CD8-positive, alpha-beta memory T cell (primary cell): ENCODE measurements around the gene PLIN1. TPM values are rescaled to one million over a fixed set of nuclear protein-coding genes. Genes with fewer than 3 reads are reported as not detected.
"Not testable (repeated sequence)": the region's sequence is repeated elsewhere in the genome, so short reads cannot be mapped to it uniquely, and the experiment has no call there.

Source experiments
- CTCF ChIA-PET: fragments of 350-600 bp; sonication (Branson Sonifier 250); formaldehyde crosslinking; loops from one replicate; lab custom pipeline; 2021; ENCODE audit warnings: antibody characterized with exemption; lab: Charles Lee
- POLR2A ChIA-PET: fragments of 350-600 bp; sonication (Branson Sonifier 250); formaldehyde crosslinking; loops from one replicate; lab custom pipeline; 2021; ENCODE audit warnings: antibody characterized with exemption; lab: Charles Lee
- DNase-seq, 5 donors: peaks; one replicate each; pipeline versions ENCODE4 v3.0.0 to v3.0.0-alpha.2; 2020 to 2022; ENCODE audit warnings: mixed read lengths in 1 of 5
- H3K27ac ChIP-seq: one replicate; pipeline ENCODE4 v1.7.0; 2013; ENCODE audit warnings: low read depth, mild to moderate bottlenecking, low read length, moderate library complexity
- H3K27me3 ChIP-seq: 2 replicates; pipeline ENCODE4 v1.7.0; 2013; ENCODE audit warnings: low read length, mild to moderate bottlenecking; ENCODE audit not compliant: insufficient read depth, poor library complexity, severe bottlenecking
- H3K36me3 ChIP-seq: 2 replicates; pipeline ENCODE4 v1.7.0; 2013; ENCODE audit warnings: mild to moderate bottlenecking, low read length, moderate library complexity; ENCODE audit not compliant: insufficient read depth
- H3K4me1 ChIP-seq: 2 replicates; pipeline ENCODE4 v1.7.0; 2013; ENCODE audit warnings: mild to moderate bottlenecking, low read length, moderate library complexity; ENCODE audit not compliant: insufficient read depth
- H3K4me3 ChIP-seq: 2 replicates; pipeline ENCODE4 v1.7.0; 2013; ENCODE audit warnings: mild to moderate bottlenecking, low read length
- H3K9me3 ChIP-seq: 2 replicates; pipeline ENCODE4 v1.7.0; 2013; ENCODE audit warnings: mild to moderate bottlenecking, low read length
- H3K27ac Mint-ChIP-seq, 8 donors: one replicate each; pipeline ENCODE4 v1.8.0; 2020 to 2021; ENCODE audit warnings: mixed read lengths in 8 of 8, mild to moderate bottlenecking in 6 of 8, inconsistent platforms in 3 of 8, moderate library complexity in 3 of 8
- H3K27me3 Mint-ChIP-seq, 2 donors: one replicate each; pipeline ENCODE4 v1.8.0; 2020 to 2021; ENCODE audit warnings: mixed read lengths in 2 of 2, mild to moderate bottlenecking in 1 of 2, moderate library complexity in 1 of 2
- H3K36me3 Mint-ChIP-seq, 3 donors: one replicate each; pipeline ENCODE4 v1.8.0; 2020 to 2021; ENCODE audit warnings: mixed read lengths in 3 of 3, inconsistent platforms in 1 of 3, mild to moderate bottlenecking in 1 of 3
- H3K4me1 Mint-ChIP-seq, 3 donors: one replicate each; pipeline ENCODE4 v1.8.0; 2020 to 2021; ENCODE audit warnings: mixed read lengths in 3 of 3, inconsistent platforms in 1 of 3, mild to moderate bottlenecking in 1 of 3
- H3K4me3 Mint-ChIP-seq, 7 donors: one replicate each; pipeline ENCODE4 v1.8.0; 2020 to 2021; ENCODE audit warnings: mixed read lengths in 7 of 7, mild to moderate bottlenecking in 6 of 7, moderate library complexity in 4 of 7, inconsistent platforms in 2 of 7
- H3K9me3 Mint-ChIP-seq, 5 donors: one replicate each; pipeline ENCODE4 v1.8.0; 2020 to 2022; ENCODE audit warnings: mixed read lengths in 5 of 5, mild to moderate bottlenecking in 3 of 5, moderate library complexity in 2 of 5, inconsistent platforms in 1 of 5
- polyA plus RNA-seq: library from polyadenylated mRNA; unstranded; fragments of 300-500 nt; fragmentation: Illumina TruSeq; gene quantifications from one replicate; pipeline ENCODE4 v1.2.3, GENCODE V29; 2021
- total RNA-seq, 2 experiments: library from RNA; stranded (reverse); gene quantifications; one replicate each; pipeline ENCODE4 v1.2.3, GENCODE V29; 2021

PLIN1 gene
- total and polyA plus RNA-seq, 3 experiments from 2014 or later = 0.35 to 0.50 TPM; not detected in 1

GRCh38 chr15:89695198-89695597 lies 16.0 kb upstream of the PLIN1 start:
- H3K4me1 Mint-ChIP-seq = peaks cover 7 to 10% (median 9%) of the 10 kb centered on the region in 3 donors
- H3K4me3 ChIP-seq = no peak overlapping the region
- ChIA-PET CTCF (no interaction called here), POLR2A (no interaction called here)
- no peak overlapping the region for H3K4me3 Mint-ChIP-seq
- H3K4me1 ChIP-seq = peaks cover 5% of the 10 kb centered on the region
- H3K27me3 ChIP-seq = peaks cover 2% of the 10 kb centered on the region
- no peak for DNase-seq
- H3K27me3 Mint-ChIP-seq = peaks cover 13 to 20% of the 10 kb centered on the region in 2 donors
- H3K9me3 Mint-ChIP-seq = no peaks in the 10 kb centered on the region
- no peak overlapping the region for H3K27ac Mint-ChIP-seq
- H3K36me3 ChIP-seq = no peaks in the 10 kb centered on the region
- no peaks in the 10 kb centered on the region for H3K9me3 ChIP-seq
- peaks cover 0 to 4% (median 0%) of the 10 kb centered on the region in 3 donors for H3K36me3 Mint-ChIP-seq
- H3K27ac ChIP-seq = no peak overlapping the region

DNA sequence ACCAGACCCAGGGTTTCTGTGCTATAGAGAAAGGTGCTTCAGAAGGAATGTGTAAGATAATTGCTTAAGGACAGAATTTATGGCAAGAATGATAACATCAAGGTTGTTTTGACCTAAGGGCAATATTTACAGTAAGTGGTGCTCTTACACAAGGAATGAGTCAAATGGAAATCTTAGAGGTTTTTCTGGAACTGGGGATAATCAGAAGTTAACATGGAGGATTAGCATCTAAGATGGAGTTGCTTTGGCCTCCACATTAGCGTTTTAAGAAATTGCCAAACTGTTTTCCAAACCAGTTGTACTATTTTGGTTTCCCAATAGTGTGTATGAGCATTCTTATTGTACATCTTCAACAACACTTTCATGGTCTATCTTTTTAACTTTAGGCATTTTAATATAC lies 14.5 kb upstream of the PLIN1 start:
- H3K27ac ChIP-seq = no peak overlapping the region
- H3K9me3 ChIP-seq = no peaks in the 10 kb centered on the region
- no peak for DNase-seq
- POLR2A ChIA-PET = no interaction called here
- H3K27me3 ChIP-seq = no peaks in the 10 kb centered on the region
- peaks cover 0 to 6% (median 0%) of the 10 kb centered on the region in 3 donors for H3K36me3 Mint-ChIP-seq
- H3K4me3 ChIP-seq = no peak overlapping the region
- H3K4me3 Mint-ChIP-seq = no peak overlapping the region
- H3K36me3 ChIP-seq = no peaks in the 10 kb centered on the region
- H3K4me1 ChIP-seq = peaks cover 12% of the 10 kb centered on the region
- CTCF ChIA-PET = no interaction called here
- peaks cover 13 to 19% (median 15%) of the 10 kb centered on the region in 3 donors for H3K4me1 Mint-ChIP-seq
- peaks cover 3 to 8% of the 10 kb centered on the region in 2 donors for H3K27me3 Mint-ChIP-seq
- no peak overlapping the region for H3K27ac Mint-ChIP-seq
- H3K9me3 Mint-ChIP-seq = no peaks in the 10 kb centered on the region

- Mint-ChIP-seq H3K4me1 (peaks cover 13 to 19% (median 15%) of the 10 kb centered on the region in 3 donors), H3K9me3 (no peaks in the 10 kb centered on the region), H3K27ac (no peak overlapping the region), H3K4me3 (peak overlapping the region in 2 of 7 donors; percentile 15 to 77), H3K27me3 (peaks cover 3 to 8% of the 10 kb centered on the region in 2 donors), H3K36me3 (peaks cover 0 to 6% (median under 1%) of the 10 kb centered on the region in 3 donors)
- Histone ChIP-seq H3K4me3 (no peak overlapping the region), H3K27me3 (no peaks in the 10 kb centered on the region), H3K9me3 (no peaks in the 10 kb centered on the region), H3K4me1 (peaks cover 12% of the 10 kb centered on the region), H3K27ac (no peak overlapping the region), H3K36me3 (no peaks in the 10 kb centered on the region)
- CTCF ChIA-PET = interaction anchor here (0.6 kb wide), 1 partner anchor 322 kb away, joined by 4 read pairs; no protein-coding TSS in a partner anchor
- no peak for DNase-seq
- POLR2A ChIA-PET = no interaction called here
These were observed 13.9 kb upstream of the PLIN1 start for GRCh38 chr15:89693091-89693490.

GRCh38 chr15:89690276-89691218 lies 11.4 kb upstream of the PLIN1 start, which contains the start of the genes PEX11A and WDR93:
PEX11A (minus strand) TSS chr15:89690754; CDS start chr15:89690632, 122 bp downstream.
WDR93 (plus strand) TSS chr15:89690811; CDS start chr15:89701747, 10,936 bp downstream.
- H3K4me1 ChIP-seq = peaks cover 12% of the 10 kb centered on the region
- H3K27ac ChIP-seq = peak within 1 kb of the TSS; percentile 39
- no peaks in the 10 kb centered on the region for H3K36me3 ChIP-seq
- H3K27me3 ChIP-seq = no peaks in the 10 kb centered on the region
- peak within 1 kb of the TSS; percentile 97 for H3K4me3 ChIP-seq
- DNase-seq = peak; percentile 56 to 82 (median 68)
- POLR2A ChIA-PET = no interaction called here
- H3K9me3 Mint-ChIP-seq = no peaks in the 10 kb centered on the region
- H3K4me1 Mint-ChIP-seq = peaks cover 13 to 19% (median 15%) of the 10 kb centered on the region in 3 donors
- peak within 1 kb of the TSS; percentile 76 to 93 (median 86) for H3K27ac Mint-ChIP-seq
- no peaks in the 10 kb centered on the region for H3K9me3 ChIP-seq
- peaks cover 1 to 12% (median 2%) of the 10 kb centered on the region in 3 donors for H3K36me3 Mint-ChIP-seq
- H3K27me3 Mint-ChIP-seq = no peaks in the 10 kb centered on the region
- H3K4me3 Mint-ChIP-seq = peak within 1 kb of the TSS; percentile 84 to 97 (median 90)
- CTCF ChIA-PET = no interaction called here

DNA sequence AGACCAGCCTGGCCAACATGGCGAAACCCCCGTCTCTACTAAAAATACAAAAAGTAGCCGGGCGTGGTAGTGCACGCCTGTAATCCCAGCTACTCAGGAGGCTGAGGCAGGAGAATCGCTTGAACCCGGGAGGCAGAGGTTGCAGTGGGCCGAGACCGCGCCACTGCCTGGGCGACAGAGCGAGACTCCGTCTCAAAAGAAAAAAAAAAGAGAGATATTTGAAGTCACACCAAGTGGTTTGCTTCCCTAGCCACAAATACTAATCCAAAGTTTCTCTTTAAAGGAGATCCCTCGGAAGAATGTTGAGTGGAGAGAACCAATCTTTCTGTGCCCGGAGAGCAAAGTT lies 10.7 kb upstream of the PLIN1 start:
- H3K36me3 ChIP-seq, H3K27ac ChIP-seq, CTCF ChIA-PET, H3K27me3 ChIP-seq, POLR2A ChIA-PET, H3K9me3 Mint-ChIP-seq, DNase-seq, H3K27me3 Mint-ChIP-seq, H3K9me3 ChIP-seq: not testable (repeated sequence)
- peak overlapping the region; percentile 84 to 97 (median 90) for H3K4me3 Mint-ChIP-seq
- Histone ChIP-seq H3K4me1 (peaks cover 12% of the 10 kb centered on the region), H3K4me3 (peak overlapping the region; percentile 97)
- H3K36me3 Mint-ChIP-seq = peaks cover 5 to 15% (median 5%) of the 10 kb centered on the region in 3 donors
- peaks cover 13 to 19% (median 15%) of the 10 kb centered on the region in 3 donors for H3K4me1 Mint-ChIP-seq
- H3K27ac Mint-ChIP-seq = peak overlapping the region in 6 of 8 donors; percentile 76 to 93 (median 84)

DNA sequence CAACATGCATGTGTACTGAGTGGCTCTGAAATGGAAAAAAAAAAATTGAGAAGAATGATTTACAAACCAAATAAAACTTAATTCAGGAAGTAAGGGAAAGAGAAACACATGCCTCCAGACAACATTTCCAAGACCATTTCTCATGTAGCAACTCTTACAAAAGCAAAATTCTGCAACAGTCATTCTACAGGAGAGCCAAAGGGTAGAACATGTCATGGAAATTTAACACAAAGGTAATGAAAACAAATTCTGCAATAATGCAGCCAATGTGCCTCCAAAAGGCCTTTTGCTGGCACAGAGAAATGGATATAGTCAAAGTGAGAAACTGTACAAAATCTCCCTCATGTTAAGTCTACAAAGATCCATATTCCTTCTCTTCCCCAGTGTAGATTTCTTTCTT lies 7.4 kb upstream of the PLIN1 start:
- no peaks in the 10 kb centered on the region for H3K36me3 ChIP-seq
- POLR2A ChIA-PET = no interaction called here
- Mint-ChIP-seq H3K4me3 (no peak overlapping the region), H3K27me3 (no peaks in the 10 kb centered on the region), H3K9me3 (no peaks in the 10 kb centered on the region), H3K36me3 (peaks cover 7 to 32% (median 24%) of the 10 kb centered on the region in 3 donors), H3K27ac (no peak overlapping the region), H3K4me1 (peaks cover 13 to 19% (median 15%) of the 10 kb centered on the region in 3 donors)
- no peak overlapping the region for H3K4me3 ChIP-seq
- peaks cover 12% of the 10 kb centered on the region for H3K4me1 ChIP-seq
- CTCF ChIA-PET = no interaction called here
- H3K27ac ChIP-seq = no peak overlapping the region
- DNase-seq = no peak
- H3K9me3 ChIP-seq = no peaks in the 10 kb centered on the region
- no peaks in the 10 kb centered on the region for H3K27me3 ChIP-seq

- no peak overlapping the region for H3K4me3 ChIP-seq
- no peak for DNase-seq
- Mint-ChIP-seq H3K36me3 (peaks cover 8 to 32% (median 24%) of the 10 kb centered on the region in 3 donors), H3K9me3 (no peaks in the 10 kb centered on the region), H3K4me3 (no peak overlapping the region), H3K27me3 (no peaks in the 10 kb centered on the region), H3K27ac (no peak overlapping the region), H3K4me1 (peaks cover 10 to 16% (median 13%) of the 10 kb centered on the region in 3 donors)
- ChIA-PET CTCF (no interaction called here), POLR2A (no interaction called here)
- H3K4me1 ChIP-seq = peaks cover 10% of the 10 kb centered on the region
- no peaks in the 10 kb centered on the region for H3K9me3 ChIP-seq
- no peak overlapping the region for H3K27ac ChIP-seq
- H3K27me3 ChIP-seq = no peaks in the 10 kb centered on the region
- H3K36me3 ChIP-seq = no peaks in the 10 kb centered on the region
These were observed 6.8 kb upstream of the PLIN1 start for GRCh38 chr15:89685995-89686394.

- no peak for DNase-seq
- H3K4me1 Mint-ChIP-seq = no peaks in the 10 kb centered on the region
- peaks cover 0 to 2% of the 10 kb centered on the region in 2 donors for H3K27me3 Mint-ChIP-seq
- POLR2A ChIA-PET = no interaction called here
- H3K27ac Mint-ChIP-seq = no peak overlapping the region
- Histone ChIP-seq H3K4me1 (no peaks in the 10 kb centered on the region), H3K9me3 (no peaks in the 10 kb centered on the region), H3K4me3 (no peak overlapping the region), H3K27ac (no peak overlapping the region), H3K27me3 (no peaks in the 10 kb centered on the region), H3K36me3 (no peaks in the 10 kb centered on the region)
- H3K9me3 Mint-ChIP-seq = no peaks in the 10 kb centered on the region
- peaks cover 9 to 24% (median 23%) of the 10 kb centered on the region in 3 donors for H3K36me3 Mint-ChIP-seq
- CTCF ChIA-PET = no interaction called here
- no peak overlapping the region for H3K4me3 Mint-ChIP-seq
These were observed 2.0 kb upstream of the PLIN1 start for GRCh38 chr15:89681146-89681545.
